Measurements from ENCODE around the gene GCNT1.

DNA sequence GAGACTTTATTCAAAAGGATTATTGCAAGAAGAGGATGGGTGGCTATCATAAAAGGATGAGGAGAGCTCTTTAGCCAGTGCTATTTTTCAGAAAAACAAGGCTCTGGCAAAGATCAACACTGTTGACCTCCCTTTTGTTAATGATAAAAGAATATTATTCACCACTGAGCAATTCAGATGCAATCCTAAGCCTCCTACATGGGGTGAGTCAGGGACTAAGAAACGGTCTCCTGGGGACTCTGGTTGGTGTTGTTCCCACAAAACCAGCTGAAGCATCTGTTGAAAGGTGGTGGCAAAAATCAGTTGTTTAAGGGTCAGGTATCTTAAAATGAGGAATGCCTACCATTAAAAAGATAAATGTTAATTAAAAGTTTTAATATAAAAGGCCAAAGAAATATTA, 7.7 kb upstream of the GCNT1 start:
- TF ChIP-seq CTCF (IDR thresholded peaks at IDR 0.05): no peak
- no peak for TF ChIP-seq ZFX (IDR thresholded peaks at IDR 0.05; ENCODE audit: borderline replicate concordance)

Measured in 22Rv1 (cell line).